ENCODE results near the gene SEMA3A.

DNA sequence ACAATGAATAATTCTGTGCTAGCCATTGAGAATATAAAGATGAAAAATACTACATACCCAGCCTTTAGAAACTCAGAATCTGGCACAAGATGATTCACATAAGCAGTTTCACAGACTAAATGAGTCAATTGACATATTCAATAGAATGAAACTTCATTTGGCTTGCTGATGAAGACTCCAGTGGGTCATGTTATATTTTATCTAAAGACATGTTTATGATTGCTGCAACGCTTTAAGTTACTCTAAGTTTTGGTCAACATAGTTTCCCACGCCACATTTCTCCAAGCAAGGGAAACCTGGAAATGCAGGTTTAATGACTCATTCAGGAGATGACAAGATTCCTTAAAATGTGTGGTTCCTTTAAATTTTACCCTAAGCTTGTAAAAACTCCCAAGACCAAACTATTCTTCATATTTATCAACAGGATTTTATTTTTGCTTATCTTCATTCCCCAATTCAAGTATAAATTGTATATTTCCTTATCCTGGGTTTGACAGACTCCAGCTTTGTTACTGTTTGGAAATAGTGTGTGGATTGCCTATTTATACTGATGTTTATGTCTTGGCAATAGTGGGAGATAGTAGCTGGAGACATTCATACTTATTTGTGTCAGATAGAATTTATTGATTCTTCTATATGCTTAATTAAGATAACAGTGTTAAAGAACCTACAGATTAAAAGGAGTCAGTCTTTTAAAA lies 6.6 kb downstream of the SEMA3A start:
- no peak for TF ChIP-seq POLR2A (IDR thresholded peaks at IDR 0.05)
- TF ChIP-seq, protein P1, sequence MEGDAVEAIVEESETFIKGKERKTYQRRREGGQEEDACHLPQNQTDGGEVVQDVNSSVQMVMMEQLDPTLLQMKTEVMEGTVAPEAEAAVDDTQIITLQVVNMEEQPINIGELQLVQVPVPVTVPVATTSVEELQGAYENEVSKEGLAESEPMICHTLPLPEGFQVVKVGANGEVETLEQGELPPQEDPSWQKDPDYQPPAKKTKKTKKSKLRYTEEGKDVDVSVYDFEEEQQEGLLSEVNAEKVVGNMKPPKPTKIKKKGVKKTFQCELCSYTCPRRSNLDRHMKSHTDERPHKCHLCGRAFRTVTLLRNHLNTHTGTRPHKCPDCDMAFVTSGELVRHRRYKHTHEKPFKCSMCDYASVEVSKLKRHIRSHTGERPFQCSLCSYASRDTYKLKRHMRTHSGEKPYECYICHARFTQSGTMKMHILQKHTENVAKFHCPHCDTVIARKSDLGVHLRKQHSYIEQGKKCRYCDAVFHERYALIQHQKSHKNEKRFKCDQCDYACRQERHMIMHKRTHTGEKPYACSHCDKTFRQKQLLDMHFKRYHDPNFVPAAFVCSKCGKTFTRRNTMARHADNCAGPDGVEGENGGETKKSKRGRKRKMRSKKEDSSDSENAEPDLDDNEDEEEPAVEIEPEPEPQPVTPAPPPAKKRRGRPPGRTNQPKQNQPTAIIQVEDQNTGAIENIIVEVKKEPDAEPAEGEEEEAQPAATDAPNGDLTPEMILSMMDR (IDR thresholded peaks at IDR 0.05) = no peak

Data from ovary (tissue), 3 donors.